PC-3 (cell line): Measurements from ENCODE around the gene KLK14.

Experiments
- CTCF ChIP-seq: fragments of 300-600 bp; sonication (generic); conservative IDR thresholded peaks from 2 replicates; pipeline ENCODE4 v1.5.1; 2017; ENCODE audit warnings: antibody characterized with exemption, low read depth, mild to moderate bottlenecking, low read length
- EZH2 ChIP-seq: fragments of 300-600 bp; sonication (generic); IDR thresholded peaks from one replicate; pipeline ENCODE4 v1.6.1; 2017; ENCODE audit warnings: antibody characterized with exemption, mild to moderate bottlenecking, low read length; ENCODE audit not compliant: unreplicated experiment
- EZH2phosphoT487 ChIP-seq: fragments of 300-600 bp; sonication (generic); IDR thresholded peaks from 2 replicates; pipeline ENCODE4 v1.6.1; 2018; ENCODE audit warnings: mild to moderate bottlenecking, antibody characterized with exemption, low read length, borderline replicate concordance

DNA sequence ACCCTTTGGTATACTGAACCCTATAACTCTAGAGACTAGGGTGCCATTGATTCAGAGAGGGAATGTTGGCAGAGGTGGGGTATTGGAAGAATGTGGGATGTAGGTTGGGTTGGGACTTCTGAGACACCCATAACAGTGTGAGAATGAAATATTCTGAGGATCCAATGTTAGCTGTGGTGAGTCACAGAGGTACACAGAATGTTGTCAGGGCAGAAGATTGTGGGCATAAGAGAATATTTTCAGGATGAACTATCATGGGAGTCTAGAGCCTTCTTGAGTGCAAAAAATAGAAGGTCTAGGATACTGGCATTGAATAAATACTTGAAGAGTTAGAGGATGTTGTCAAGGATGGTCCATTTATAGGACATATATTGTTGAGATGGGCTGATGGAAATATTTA is 26.8 kb downstream of the KLK14 start:
- TF ChIP-seq EZH2 (no peak), CTCF (no peak), EZH2phosphoT487 (no peak)
